HG02884 (cell line): Measurements from ENCODE around the gene DNAL4.

Experiments used
- ATAC-seq: cut with Tn5 transposase; IDR thresholded peaks from one replicate; pipeline ENCODE4 v1.9.1; 2021; ENCODE audit warnings: mild to moderate bottlenecking, moderate library complexity; ENCODE audit not compliant: unreplicated experiment

Gene DNAL4

GRCh38 chr22:38760477-38761201 is 33.3 kb downstream of the DNAL4 start:
- ATAC-seq, result no peak

GRCh38 chr22:38759005-38759404 is 34.9 kb downstream of the DNAL4 start:
- ATAC-seq, result no peak

- no peak for ATAC-seq
These were observed 35.5 kb downstream of the DNAL4 start for GRCh38 chr22:38758276-38758945.

DNA sequence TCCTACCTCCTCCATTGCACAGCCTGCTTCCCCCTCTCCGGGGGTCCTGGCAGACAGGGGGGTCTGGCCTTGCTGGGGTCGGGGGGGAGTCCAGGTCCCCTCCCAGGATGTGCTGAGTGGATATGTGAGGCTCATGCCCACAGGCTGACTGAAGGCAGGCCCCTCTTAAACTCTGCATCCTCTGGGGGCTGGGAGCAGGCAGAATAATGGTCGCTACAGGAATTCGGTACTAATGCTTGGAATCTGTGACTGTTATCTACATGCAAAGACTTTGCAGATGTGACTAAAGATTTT is 36.5 kb downstream of the DNAL4 start:
- ATAC-seq, result no peak

GRCh38 chr22:38756711-38757463 is 37.1 kb downstream of the DNAL4 start:
- no peak for ATAC-seq

GRCh38 chr22:38755911-38756532 is 37.9 kb downstream of the DNAL4 start, which contains the start of gene SUN2:
Gene SUN2, minus strand, starts transcription at chr22:38755998. Its CDS starts 3,370 bp downstream, at chr22:38752628.
- peak; percentile 51 for ATAC-seq

- ATAC-seq, result no peak
These were observed 38.6 kb downstream of the DNAL4 start for GRCh38 chr22:38755155-38755910.

GRCh38 chr22:38754751-38755154 is 39.2 kb downstream of the DNAL4 start:
- no peak for ATAC-seq

DNA sequence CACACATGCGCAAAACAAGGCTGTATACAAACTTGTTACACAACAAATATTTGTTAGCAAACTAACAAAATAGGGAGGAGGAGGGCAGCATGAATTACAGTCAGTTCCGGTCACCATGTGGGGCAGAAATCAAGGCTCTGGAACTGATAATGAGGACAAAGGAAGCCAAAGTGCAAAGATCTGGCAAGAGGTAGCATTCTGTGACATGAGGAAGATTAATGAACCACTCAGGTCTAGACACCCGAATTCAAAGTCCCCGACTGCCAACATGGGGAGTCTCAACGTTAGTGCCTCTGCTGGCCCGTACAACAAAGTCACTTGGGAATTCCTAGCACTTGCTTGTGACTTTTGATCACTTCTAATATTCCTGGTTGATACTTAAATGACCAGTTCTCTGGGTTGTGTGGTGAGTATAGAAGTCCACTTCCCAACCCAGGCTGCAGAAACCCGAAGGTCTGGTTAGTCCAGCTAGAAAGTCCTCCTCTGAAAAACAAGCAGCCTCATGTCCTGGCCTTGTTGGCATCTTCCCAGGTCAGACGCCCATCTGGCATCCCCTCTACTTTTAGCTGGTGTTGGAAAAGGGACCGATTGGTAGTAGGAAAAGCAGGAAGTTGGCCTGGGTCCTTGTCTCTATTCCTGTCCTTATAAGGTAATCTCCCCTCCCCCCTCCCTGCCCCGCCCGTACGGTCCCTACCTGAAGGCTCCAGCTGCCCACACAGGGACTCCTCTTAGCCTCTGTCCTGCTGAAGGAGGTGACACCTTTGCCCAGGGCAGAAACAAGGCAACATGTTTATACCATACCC is 39.8 kb downstream of the DNAL4 start:
- no peak for ATAC-seq

- ATAC-seq, result no peak
These were observed 42.3 kb downstream of the DNAL4 start for GRCh38 chr22:38751422-38752346.

DNA sequence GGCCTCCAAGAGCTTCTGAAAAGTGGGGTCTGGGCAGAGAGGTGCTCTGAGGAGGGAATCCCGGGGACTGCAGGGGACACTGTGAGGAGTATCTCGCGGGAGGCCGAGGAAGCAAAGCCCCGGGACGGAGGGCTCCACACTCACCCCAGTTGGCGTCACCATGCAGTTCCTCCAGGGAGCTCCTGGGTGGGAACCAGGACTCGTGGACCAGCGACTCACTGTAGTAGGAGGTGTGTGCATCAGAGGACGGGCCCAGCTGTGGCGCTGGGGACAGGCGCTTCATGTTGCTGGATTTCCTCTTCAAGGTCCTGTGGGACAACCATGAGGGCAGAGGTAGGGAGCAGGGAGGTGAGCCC is 42.9 kb downstream of the DNAL4 start:
- ATAC-seq, result no peak

- no peak for ATAC-seq
These were observed 43.3 kb downstream of the DNAL4 start for GRCh38 chr22:38750638-38751037.

DNA sequence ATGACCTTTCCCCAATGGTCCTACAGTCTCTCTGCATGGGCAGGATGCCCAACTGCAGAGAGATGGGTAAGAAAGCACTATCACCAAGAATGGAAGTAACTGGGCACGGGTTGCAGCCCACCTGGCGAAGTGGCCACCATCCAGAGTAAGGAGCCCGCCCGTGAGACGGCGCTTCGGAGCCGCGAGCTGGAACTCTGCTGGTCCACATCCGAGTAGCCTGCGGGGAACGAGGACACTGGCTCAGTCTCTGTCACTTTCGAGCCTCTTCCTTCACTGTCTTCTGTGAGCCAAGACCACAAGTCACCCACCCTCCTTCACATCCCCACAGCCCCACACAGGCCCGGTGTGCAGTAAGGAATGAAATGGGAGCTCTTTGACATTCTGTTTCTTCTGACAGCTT is 43.8 kb downstream of the DNAL4 start:
- ATAC-seq, result no peak

DNA sequence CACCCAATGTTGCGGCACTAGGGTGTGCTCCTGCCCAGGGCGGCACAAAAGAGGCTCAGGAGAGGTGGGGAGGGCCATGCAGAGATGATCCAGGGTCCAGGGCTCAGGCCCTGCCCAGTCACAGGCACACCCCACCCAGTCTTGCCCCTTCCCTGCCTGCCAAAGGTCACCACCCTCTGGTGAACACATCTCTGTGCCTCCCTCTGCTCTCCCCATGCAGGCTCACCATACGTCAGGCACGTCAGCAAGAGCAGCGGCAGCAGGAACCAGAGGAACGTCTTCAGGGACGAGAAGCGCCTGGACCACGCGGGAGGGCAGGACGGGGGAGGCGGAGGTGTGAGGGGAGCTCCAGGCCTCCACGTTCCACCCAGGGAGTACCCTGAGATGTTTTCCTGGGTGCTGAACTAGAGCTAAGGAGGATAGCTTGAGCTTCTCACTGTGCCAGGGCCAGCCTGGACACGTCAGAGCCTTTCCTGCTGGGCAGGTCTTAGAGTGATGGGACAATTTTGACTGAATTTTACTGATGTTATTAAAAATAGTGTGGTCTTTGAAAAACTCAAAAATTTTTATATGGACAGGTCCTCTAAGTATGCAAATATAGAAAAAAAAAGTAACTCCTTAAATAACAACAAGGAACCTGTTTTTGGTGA is 45.3 kb downstream of the DNAL4 start:
- no peak for ATAC-seq

DNA sequence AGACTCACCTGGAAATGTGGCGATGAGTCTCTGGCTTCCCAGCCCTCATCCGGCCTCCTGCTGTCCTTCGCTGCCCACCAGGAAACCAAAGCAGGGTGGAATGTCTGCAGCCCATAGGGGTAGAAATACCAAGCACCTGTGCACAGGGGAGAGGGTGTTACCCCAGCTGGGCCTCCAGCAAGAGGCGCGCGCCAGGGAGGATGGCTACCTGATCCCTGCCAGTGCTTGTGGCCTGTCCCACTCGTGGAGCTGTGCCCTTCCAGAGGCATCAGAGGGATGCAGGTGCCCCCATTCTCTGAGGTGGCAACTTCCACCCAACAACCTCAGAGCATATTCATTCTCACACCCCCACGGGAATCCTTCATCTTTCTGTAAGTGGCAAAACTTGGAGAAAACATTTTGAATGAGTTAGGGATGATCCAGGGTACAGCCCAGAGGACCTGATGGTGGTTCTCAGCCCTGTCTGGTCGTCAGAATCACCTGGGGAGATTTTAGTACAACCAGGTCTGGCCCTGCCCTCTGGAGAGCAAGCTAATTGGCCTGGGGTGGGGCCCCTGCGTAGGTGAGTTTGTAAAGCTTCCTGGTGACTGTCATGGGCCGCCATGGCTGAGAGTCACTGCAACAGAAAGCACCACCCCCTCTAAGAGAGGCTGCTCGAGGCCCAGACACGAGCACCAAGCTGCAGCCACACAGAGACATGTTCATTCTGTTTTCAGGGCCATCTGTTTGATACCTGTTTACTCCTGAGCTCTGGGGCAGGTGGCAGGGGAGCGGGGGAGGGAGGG is 48.1 kb downstream of the DNAL4 start:
- ATAC-seq, result no peak

GRCh38 chr22:38744981-38745380 is 49.0 kb downstream of the DNAL4 start:
- no peak for ATAC-seq

- ATAC-seq, result no peak
These were observed 51.6 kb downstream of the DNAL4 start for GRCh38 chr22:38742176-38742942.
